ENCODE results near the gene SLC37A1. TPM values are rescaled to one million over a fixed set of nuclear protein-coding genes. Genes with fewer than 3 reads are reported as not detected.

SLC37A1 gene
- total RNA-seq, 1 experiment from 2014 or later: 37.7 TPM

DNA sequence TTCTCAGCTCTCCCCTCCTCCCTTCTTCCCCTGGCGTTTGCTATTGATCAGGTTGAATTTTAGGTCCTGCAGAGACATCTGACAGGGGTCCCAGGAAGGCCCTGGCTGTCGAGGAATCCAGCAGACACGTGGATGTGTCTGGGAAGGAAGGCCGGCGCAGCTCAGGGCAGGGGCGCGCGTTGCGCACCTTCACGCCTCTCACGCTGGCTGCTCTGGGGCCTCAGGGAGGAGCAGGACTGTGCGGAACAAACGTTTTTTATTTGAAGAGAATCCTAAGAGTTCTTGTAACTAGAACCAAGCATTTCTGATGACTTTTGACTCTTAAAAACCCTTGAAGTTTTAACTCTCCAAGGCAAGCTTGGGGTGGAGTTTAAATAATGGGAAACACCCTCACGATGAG, 54.2 kb downstream of the SLC37A1 start:
- no peak overlapping the region for H3K4ac ChIP-seq (ENCODE audit: low read depth, low read length)
- no peak overlapping the region for H2BK12ac ChIP-seq (ENCODE audit: insufficient read length, low read depth, low read length)
- H4K20me1 ChIP-seq (ENCODE audit: control insufficient read depth, insufficient read depth, insufficient read length): no peaks in the 10 kb centered on the region
- no peaks in the 10 kb centered on the region for H3K27me3 ChIP-seq (ENCODE audit: insufficient read depth, low read length)
- H3K18ac ChIP-seq (ENCODE audit: insufficient read length, low read depth, low read length): no peak overlapping the region
- no peak overlapping the region for H3K23ac ChIP-seq (ENCODE audit: insufficient read length, low read depth, low read length)
- no peak overlapping the region for H4K8ac ChIP-seq (replicated peaks; ENCODE audit: insufficient read length, low read depth, low read length)
- no peaks in the 10 kb centered on the region for H3K4me1 ChIP-seq (ENCODE audit: insufficient read depth, low read length)
- H2BK120ac ChIP-seq (ENCODE audit: low read depth, low read length, poor library complexity, severe bottlenecking): no peak overlapping the region
- Mint-ChIP-seq H3K27ac (no peak overlapping the region; a peak in 1 of 7 replicates), H3K4me1 (peaks cover 4 to 10% of the 10 kb centered on the region in 2 experiments), H3K4me3 (no peak overlapping the region), H3K36me3 (ENCODE audit: insufficient read depth in 1 of 3, low read depth in 3 of 3) (peaks cover 7 to 75% (median 56%) of the 10 kb centered on the region in 3 experiments; a peak in 6 of 7 replicates), H3K27me3 (ENCODE audit: low read depth) (no peaks in the 10 kb centered on the region), H3K9me3 (no peaks in the 10 kb centered on the region; a peak in 1 of 5 replicates)
- no peaks in the 10 kb centered on the region for H3K23me2 ChIP-seq (ENCODE audit: insufficient read length, low read depth, low read length, poor library complexity, severe bottlenecking)
- no peak overlapping the region for H3K9ac ChIP-seq (ENCODE audit: extremely low read depth, insufficient read length, low read length)
- no peak overlapping the region for H2BK5ac ChIP-seq (ENCODE audit: insufficient read length, low read length)
- H2BK15ac ChIP-seq (ENCODE audit: low read depth, low read length): no peak overlapping the region
- TF ChIP-seq, protein P1, sequence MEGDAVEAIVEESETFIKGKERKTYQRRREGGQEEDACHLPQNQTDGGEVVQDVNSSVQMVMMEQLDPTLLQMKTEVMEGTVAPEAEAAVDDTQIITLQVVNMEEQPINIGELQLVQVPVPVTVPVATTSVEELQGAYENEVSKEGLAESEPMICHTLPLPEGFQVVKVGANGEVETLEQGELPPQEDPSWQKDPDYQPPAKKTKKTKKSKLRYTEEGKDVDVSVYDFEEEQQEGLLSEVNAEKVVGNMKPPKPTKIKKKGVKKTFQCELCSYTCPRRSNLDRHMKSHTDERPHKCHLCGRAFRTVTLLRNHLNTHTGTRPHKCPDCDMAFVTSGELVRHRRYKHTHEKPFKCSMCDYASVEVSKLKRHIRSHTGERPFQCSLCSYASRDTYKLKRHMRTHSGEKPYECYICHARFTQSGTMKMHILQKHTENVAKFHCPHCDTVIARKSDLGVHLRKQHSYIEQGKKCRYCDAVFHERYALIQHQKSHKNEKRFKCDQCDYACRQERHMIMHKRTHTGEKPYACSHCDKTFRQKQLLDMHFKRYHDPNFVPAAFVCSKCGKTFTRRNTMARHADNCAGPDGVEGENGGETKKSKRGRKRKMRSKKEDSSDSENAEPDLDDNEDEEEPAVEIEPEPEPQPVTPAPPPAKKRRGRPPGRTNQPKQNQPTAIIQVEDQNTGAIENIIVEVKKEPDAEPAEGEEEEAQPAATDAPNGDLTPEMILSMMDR (conservative IDR thresholded peaks at IDR 0.05): no peak
- no peak overlapping the region for H2AK5ac ChIP-seq (ENCODE audit: insufficient read length, low read length)
- WGBS (ENCODE audit: extremely low coverage, insufficient read length, low lambda C conversion rate): no CpG with 5 or more reads among the region's 14 CpGs
- no peaks in the 10 kb centered on the region for H3K79me1 ChIP-seq (ENCODE audit: insufficient read depth, low read depth, low read length, poor library complexity, severe bottlenecking)
- H3K27ac ChIP-seq (ENCODE audit: insufficient read length, low read depth, low read length): no peak overlapping the region
- H3K4me2 ChIP-seq (ENCODE audit: insufficient read depth, insufficient read length, low read length): no peak overlapping the region
- H2AFZ ChIP-seq (ENCODE audit: low read length): no peak overlapping the region
- H4K5ac ChIP-seq (ENCODE audit: insufficient read length, low read depth, low read length): no peak overlapping the region
- H3T11ph ChIP-seq (ENCODE audit: low read length): no peak overlapping the region
- H3K9me3 ChIP-seq (ENCODE audit: control insufficient read depth, low read depth, low read length): no peaks in the 10 kb centered on the region
- no peak overlapping the region for H3K14ac ChIP-seq (ENCODE audit: insufficient read depth, low read length)
- H3K79me2 ChIP-seq (ENCODE audit: insufficient read depth, low read length): no peaks in the 10 kb centered on the region
- H4K91ac ChIP-seq (ENCODE audit: insufficient read length, low read depth, low read length): no peak overlapping the region
- no peak overlapping the region for H2BK20ac ChIP-seq (ENCODE audit: low read depth, low read length, poor library complexity, severe bottlenecking)
- no peak for DNase-seq
- H3K56ac ChIP-seq (ENCODE audit: insufficient read length, low read depth, low read length): no peak overlapping the region
